ENCODE measurements around the gene MRAS. TPM values are rescaled to one million over a fixed set of nuclear protein-coding genes. Genes with fewer than 3 reads are reported as not detected.

Gene MRAS
- total RNA-seq (13.2 and 17.9 TPM in 2 replicates), polyA plus RNA-seq (13.3 and 16.5 TPM in 2 replicates)

DNA sequence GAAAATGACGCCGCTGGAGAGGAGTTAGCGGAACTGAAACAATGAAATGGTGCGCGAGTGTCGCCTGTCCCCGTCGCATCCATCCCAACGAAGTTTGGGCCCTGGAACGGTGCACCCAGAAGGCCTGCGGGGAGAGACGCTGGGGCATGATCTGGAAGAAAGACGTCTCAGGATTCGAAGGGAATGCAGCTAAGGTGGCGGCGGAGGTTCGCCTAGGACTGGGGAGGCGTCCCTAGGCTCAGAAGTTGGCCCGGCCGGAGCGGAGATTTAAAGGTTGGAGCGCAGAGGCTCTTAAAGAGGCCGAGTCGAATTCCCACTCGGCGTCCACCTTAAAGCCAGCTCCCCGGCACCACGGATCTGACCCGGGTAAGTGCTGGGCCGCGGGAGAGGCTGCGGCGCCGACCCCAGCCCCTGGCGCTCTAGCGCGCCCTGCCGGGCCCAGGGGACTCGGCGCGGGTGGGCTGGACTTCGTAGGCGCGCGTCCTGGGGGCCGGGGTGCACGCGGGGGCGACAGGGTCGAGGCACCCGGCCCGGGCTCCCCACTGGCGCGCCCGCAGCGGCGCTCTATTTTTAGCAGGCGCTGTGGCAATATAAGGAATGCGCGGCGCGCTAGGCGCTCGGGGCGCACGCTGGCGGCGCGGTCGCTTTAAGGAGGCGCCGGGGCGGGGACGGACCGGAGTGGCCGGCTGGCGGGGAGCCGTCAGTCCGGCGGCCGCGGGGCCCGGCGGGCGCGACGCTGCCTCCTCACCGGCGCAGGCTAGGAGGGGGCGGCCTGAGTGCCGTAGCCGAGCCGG is at the start of gene MRAS:
MRAS (plus strand) TSS at position 620 of the 794 bp plus-strand sequence. CDS start 24,305 bp downstream, outside the sequence.
- H4K20me1 ChIP-seq (ENCODE audit: insufficient read depth, poor library complexity, severe bottlenecking): no peaks in the 10 kb centered on the region
- H3K9me3 ChIP-seq (ENCODE audit: low read depth): no peaks in the 10 kb centered on the region
- no peaks in the 10 kb centered on the region for H3K9me2 ChIP-seq (replicated peaks; ENCODE audit: insufficient read depth)
- peak; percentile 87 for DNase-seq (ENCODE audit: low spot score)
- peaks cover 5% of the 10 kb centered on the region for H3K4me1 ChIP-seq (ENCODE audit: insufficient read depth)
- no peaks in the 10 kb centered on the region for H3K36me3 ChIP-seq (replicated peaks; ENCODE audit: insufficient read depth, low read depth)
- no peaks in the 10 kb centered on the region for H3K27me3 ChIP-seq
- peak within 1 kb of the TSS; percentile 84 for H3K4me2 ChIP-seq
- 1% methylated on average over 72 of the region's 93 CpGs for WGBS (ENCODE audit: low lambda C conversion rate, missing lambda C conversion rate)
- H3K27ac ChIP-seq: peak within 1 kb of the TSS; percentile 68
- peak; percentile 48 for TF ChIP-seq CTCF (IDR thresholded peaks at IDR 0.05; ENCODE audit: poor library complexity)
- TF ChIP-seq EZH2 (IDR thresholded peaks at IDR 0.05; ENCODE audit: borderline replicate concordance): no peak
- peak within 1 kb of the TSS; percentile 61 for H3K4me3 ChIP-seq
- no peaks in the 10 kb centered on the region for H3K79me2 ChIP-seq
- H2AFZ ChIP-seq: peak within 1 kb of the TSS; percentile 84

DNA sequence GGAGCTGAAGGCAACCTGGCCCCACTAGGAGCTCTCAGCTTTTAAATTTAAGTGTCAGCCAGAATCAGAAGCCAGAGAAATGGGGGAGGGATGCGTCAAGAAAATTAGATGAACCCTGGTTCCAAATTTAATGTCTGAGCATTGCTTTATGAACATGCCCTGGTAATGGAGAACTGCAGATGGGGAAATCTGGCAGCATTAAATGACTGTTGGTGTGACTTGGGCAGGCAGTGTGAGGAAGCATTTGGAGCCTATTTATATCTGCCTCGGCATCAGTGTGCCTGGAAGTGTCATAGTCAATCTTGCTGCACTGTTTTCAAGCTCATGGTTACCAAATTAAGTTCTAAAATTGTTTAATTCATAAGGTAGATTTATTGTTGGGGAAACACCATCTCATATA is 47.7 kb upstream of the MRAS start:
- DNase-seq (ENCODE audit: low spot score): no peak
- H4K20me1 ChIP-seq (ENCODE audit: insufficient read depth, poor library complexity, severe bottlenecking): no peaks in the 10 kb centered on the region
- 87% methylated on average over 2 of the region's 2 CpGs for WGBS (ENCODE audit: low lambda C conversion rate, missing lambda C conversion rate)
- H3K27me3 ChIP-seq: no peaks in the 10 kb centered on the region
- no peaks in the 10 kb centered on the region for H3K36me3 ChIP-seq (replicated peaks; ENCODE audit: insufficient read depth, low read depth)
- no peaks in the 10 kb centered on the region for H3K9me3 ChIP-seq (ENCODE audit: low read depth)
- H3K4me1 ChIP-seq (ENCODE audit: insufficient read depth): no peaks in the 10 kb centered on the region
- H3K4me3 ChIP-seq: no peak overlapping the region
- H2AFZ ChIP-seq: no peak overlapping the region
- no peak for TF ChIP-seq EZH2 (IDR thresholded peaks at IDR 0.05; ENCODE audit: borderline replicate concordance)
- TF ChIP-seq EZH2phosphoT487 (IDR thresholded peaks at IDR 0.05; ENCODE audit: low read depth, severe bottlenecking, unreplicated experiment): no peak
- TF ChIP-seq CTCF (IDR thresholded peaks at IDR 0.05; ENCODE audit: poor library complexity): no peak
- H3K27ac ChIP-seq: no peak overlapping the region
- H3K4me2 ChIP-seq: no peak overlapping the region
- no peaks in the 10 kb centered on the region for H3K9me2 ChIP-seq (replicated peaks; ENCODE audit: insufficient read depth)
- H3K79me2 ChIP-seq: no peaks in the 10 kb centered on the region

DNA sequence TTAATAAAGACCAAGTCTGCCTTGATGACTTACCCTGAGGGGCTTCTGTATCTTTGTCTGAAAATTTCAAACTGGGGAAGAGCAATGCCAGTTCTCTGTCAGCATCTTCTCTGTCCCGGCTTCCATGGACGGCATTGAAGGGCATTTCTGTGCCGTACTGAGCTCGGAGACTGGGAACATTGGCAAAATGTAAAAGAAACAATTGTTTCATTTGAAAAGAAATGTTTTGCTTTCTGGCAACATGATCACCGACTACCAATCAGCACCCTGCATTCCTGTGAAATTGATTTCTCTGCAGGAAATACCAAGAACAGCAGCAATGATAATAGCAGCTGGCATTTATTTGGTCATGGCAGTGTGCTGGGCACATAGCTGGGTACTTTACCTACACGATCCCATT is 44.9 kb upstream of the MRAS start:
- Histone ChIP-seq H3K4me2 (no peak overlapping the region), H2AFZ (no peak overlapping the region), H3K27me3 (no peaks in the 10 kb centered on the region), H3K36me3 (replicated peaks; ENCODE audit: insufficient read depth, low read depth) (no peaks in the 10 kb centered on the region), H3K9me2 (replicated peaks; ENCODE audit: insufficient read depth) (no peaks in the 10 kb centered on the region), H3K27ac (no peak overlapping the region), H3K4me3 (no peak overlapping the region), H3K9me3 (ENCODE audit: low read depth) (peaks cover 4% of the 10 kb centered on the region), H3K79me2 (no peaks in the 10 kb centered on the region), H3K4me1 (ENCODE audit: insufficient read depth) (no peaks in the 10 kb centered on the region), H4K20me1 (ENCODE audit: insufficient read depth, poor library complexity, severe bottlenecking) (no peaks in the 10 kb centered on the region)
- DNase-seq (ENCODE audit: low spot score): no peak
- 93% methylated on average over 6 of the region's 6 CpGs for WGBS (ENCODE audit: low lambda C conversion rate, missing lambda C conversion rate)
- TF ChIP-seq CTCF (IDR thresholded peaks at IDR 0.05; ENCODE audit: poor library complexity) (no peak), EZH2phosphoT487 (IDR thresholded peaks at IDR 0.05; ENCODE audit: low read depth, severe bottlenecking, unreplicated experiment) (no peak), EZH2 (IDR thresholded peaks at IDR 0.05; ENCODE audit: borderline replicate concordance) (no peak)
